ENCODE measurements around the gene ENDOV.

GRCh38 chr17:80476877-80477646, 62.1 kb downstream of the ENDOV start:
- no peak for TF ChIP-seq CTCF (IDR thresholded peaks at IDR 0.05)
- TF ChIP-seq POLR2A (IDR thresholded peaks at IDR 0.05) = no peak
- TF ChIP-seq POLR2AphosphoS5 (IDR thresholded peaks at IDR 0.05) = no peak
- no peak for TF ChIP-seq EP300 (IDR thresholded peaks at IDR 0.05)

Measured in stomach (tissue), 4 donors.